Body of pancreas (tissue), 4 donors: ENCODE results near the gene MXD3.

Experiments used
- POLR2A ChIP-seq, 3 donors: fragments of 450-650 bp; IDR thresholded peaks; one replicate each; pipeline ENCODE4 v1.6.1; 2016; ENCODE audit warnings: antibody characterized with exemption in 3 of 3, mild to moderate bottlenecking in 2 of 3
- TF ChIP-seq, protein P1 (sequence below), 7 experiments: fragments of 450-650 bp in 4 of 7; fragments of 200-600 bp in 3 of 7; sonication (generic) in 3 of 7; IDR thresholded peaks; one replicate each; pipeline ENCODE4 v1.5.1; 2016 to 2019; ENCODE audit warnings: antibody characterized with exemption in 7 of 7

DNA sequence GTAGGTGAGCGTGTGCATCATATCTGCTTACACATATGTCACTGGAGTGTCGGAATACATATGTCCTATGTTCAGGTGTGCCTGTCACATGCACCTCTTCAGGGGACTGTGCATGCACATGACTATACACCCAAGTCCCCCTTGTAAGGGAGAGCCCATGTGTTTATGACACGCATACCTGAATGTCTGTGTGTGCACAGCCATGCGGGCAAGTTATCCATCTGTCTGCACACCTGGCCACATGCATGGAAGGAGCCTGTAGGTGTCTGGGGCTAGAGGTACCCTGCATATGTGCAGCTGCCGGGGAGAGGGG lies 45.4 kb upstream of the MXD3 start:
- no peak for TF ChIP-seq POLR2A (IDR thresholded peaks at IDR 0.05)
- TF ChIP-seq, protein P1, sequence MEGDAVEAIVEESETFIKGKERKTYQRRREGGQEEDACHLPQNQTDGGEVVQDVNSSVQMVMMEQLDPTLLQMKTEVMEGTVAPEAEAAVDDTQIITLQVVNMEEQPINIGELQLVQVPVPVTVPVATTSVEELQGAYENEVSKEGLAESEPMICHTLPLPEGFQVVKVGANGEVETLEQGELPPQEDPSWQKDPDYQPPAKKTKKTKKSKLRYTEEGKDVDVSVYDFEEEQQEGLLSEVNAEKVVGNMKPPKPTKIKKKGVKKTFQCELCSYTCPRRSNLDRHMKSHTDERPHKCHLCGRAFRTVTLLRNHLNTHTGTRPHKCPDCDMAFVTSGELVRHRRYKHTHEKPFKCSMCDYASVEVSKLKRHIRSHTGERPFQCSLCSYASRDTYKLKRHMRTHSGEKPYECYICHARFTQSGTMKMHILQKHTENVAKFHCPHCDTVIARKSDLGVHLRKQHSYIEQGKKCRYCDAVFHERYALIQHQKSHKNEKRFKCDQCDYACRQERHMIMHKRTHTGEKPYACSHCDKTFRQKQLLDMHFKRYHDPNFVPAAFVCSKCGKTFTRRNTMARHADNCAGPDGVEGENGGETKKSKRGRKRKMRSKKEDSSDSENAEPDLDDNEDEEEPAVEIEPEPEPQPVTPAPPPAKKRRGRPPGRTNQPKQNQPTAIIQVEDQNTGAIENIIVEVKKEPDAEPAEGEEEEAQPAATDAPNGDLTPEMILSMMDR (IDR thresholded peaks at IDR 0.05), result no peak
